DMS53 (cell line): ENCODE measurements around the gene ACLY.
"Not testable (repeated sequence)": the region's sequence is repeated elsewhere in the genome, so short reads cannot be mapped to it uniquely, and the experiment has no call there.

ENCODE experiments used
- DNase-seq: peaks from one replicate; lab custom pipeline; 2025; lab: John Stamatoyannopoulos, UW

Gene ACLY

GRCh38 chr17:41835214-41835799 lies 83.4 kb downstream of the ACLY start:
- no peak for DNase-seq

DNA sequence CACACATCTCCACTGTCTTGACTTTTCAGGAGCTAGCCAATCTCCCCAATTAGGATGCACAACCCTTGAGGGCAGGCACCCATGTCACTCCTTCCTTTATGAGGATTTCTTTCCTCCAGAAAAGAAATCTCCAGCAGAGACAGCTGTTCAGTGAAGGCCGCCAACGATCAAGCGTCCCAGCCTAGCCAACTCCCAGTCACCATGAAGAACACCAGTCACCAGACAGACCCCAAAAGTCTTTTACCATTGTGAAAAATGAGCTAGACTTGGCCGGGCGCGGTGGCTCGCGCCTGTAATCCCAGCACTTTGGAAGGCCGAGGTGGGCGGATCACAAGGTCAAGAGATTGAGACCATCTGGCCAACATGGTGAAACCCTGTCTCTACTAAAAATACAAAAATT lies 88.8 kb downstream of the ACLY start:
- not testable (repeated sequence) for DNase-seq

GRCh38 chr17:41825175-41825845 lies 93.4 kb downstream of the ACLY start:
- no peak for DNase-seq

DNA sequence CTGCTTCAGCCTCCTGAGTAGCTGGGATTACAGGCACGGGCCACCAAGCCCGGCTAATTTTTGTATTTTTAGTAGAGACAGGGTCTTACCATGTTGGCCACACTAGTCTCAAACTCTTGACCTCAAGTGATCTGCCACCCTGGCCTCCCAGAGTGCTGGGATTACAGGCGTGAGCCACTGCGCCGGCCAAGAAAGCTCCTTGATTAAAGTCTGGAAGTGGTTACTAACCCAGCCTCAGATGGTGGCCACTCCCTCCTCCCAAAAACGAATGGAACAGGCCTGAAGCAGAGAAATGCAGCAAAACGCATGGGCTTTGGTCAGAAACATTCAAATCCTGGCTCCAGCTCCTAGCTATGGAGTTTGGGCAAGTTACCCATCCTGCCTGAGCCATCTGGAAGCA lies 94.7 kb downstream of the ACLY start:
- no peak for DNase-seq

GRCh38 chr17:41823580-41823979 lies 95.2 kb downstream of the ACLY start:
- DNase-seq, result no peak

DNA sequence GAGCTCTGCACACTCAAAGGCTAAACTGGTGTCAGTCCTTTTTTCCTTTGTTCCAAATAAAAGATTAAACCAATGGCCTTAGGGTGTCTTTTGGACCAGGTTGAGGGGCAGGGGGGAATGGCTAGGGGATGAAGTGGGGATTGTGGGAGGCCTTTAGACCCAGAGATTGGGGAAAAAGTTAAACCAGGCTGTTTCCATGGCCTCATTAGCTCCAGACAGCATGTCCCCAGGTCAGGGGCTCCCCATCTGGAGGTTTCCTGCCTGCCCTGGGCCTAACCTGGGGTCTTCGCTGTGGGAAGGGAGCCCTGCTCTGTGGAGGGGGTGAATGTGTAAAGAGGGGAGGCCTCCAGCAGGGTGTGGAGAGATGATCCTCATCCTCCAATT lies 95.6 kb downstream of the ACLY start:
- DNase-seq, result no peak

DNA sequence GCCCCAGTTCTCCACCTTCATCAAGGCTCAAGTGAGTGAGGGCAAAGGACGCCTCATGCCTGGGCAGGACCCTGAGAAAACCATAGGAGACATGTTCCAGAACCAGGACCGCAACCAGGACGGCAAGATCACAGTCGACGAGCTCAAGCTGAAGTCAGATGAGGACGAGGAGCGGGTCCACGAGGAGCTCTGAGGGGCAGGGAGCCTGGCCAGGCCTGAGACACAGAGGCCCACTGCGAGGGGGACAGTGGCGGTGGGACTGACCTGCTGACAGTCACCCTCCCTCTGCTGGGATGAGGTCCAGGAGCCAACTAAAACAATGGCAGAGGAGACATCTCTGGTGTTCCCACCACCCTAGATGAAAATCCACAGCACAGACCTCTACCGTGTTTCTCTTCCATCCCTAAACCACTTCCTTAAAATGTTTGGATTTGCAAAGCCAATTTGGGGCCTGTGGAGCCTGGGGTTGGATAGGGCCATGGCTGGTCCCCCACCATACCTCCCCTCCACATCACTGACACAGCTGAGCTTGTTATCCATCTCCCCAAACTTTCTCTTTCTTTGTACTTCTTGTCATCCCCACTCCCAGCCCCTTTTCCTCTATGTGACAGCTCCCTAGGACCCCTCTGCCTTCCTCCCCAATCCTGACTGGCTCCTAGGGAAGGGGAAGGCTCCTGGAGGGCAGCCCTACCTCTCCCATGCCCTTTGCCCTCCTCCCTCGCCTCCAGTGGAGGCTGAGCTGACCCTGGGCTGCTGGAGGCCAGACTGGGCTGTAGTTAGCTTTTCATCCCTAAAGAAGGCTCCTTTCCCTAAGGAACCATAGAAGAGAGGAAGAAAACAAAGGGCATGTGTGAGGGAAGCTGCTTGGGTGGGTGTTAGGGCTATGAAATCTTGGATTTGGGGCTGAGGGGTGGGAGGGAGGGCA lies 96.3 kb downstream of the ACLY start:
- no peak for DNase-seq

DNA sequence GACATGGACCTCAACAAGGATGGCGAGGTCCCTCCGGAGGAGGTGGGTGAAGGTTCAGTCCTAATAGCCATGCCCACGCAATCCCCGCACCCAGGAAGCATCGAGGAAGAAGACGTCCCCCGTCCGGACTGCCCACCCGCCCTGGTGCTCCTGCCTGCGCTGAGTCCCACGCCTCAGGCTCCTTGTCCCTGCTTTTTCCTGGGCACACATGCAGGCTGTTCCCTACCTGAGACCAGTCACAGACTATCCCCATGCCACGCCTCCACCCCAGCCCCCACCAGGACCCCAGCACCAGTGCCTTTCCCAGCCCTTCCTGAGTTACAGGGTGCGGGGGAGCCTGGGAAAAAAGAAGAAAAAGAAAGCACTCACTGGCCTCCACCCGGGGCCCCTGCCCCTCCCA lies 97.0 kb downstream of the ACLY start:
- no peak for DNase-seq

DNA sequence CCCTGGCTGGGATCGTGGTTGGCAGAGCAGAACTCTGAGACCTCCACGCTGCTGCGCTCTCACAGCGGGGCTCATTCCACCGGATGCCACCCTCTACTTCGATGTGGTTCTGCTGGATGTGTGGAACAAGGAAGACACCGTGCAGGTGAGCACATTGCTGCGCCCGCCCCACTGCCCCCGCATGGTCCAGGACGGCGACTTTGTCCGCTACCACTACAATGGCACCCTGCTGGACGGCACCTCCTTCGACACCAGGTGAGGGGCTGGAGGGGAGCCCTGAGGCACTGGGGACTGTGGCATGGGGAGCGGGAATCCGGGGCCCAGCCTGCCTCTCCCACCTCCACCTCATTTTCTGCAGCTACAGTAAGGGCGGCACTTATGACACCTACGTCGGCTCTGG lies 100.7 kb downstream of the ACLY start:
- DNase-seq, result no peak
